Measurements from ENCODE around the gene RABGEF1.
"Not testable (repeated sequence)": the region's sequence is repeated elsewhere in the genome, so short reads cannot be mapped to it uniquely, and the experiment has no call there.

GRCh38 chr7:66696134-66696533 lies 44.4 kb upstream of the RABGEF1 start:
- not testable (repeated sequence) for TF ChIP-seq CTCF, POLR2A (IDR thresholded peaks at IDR 0.05)

All from uterus (tissue), 2 donors.